Measurements from ENCODE around the gene RARB.

The RARB gene

GRCh38 chr3:25567388-25567787 lies 139.3 kb downstream of the RARB start:
- no peak overlapping the region for H3K9ac ChIP-seq
- peaks cover 26% of the 10 kb centered on the region for H3K4me1 ChIP-seq
- no peaks in the 10 kb centered on the region for H4K20me1 ChIP-seq
- H3K27ac ChIP-seq, result no peak overlapping the region
- H3K4me2 ChIP-seq, result no peak overlapping the region
- TF ChIP-seq Cebpa-rat (IDR thresholded peaks at IDR 0.05), result no peak
- no peaks in the 10 kb centered on the region for H3K27me3 ChIP-seq
- no peak overlapping the region for H3K4me3 ChIP-seq
- H3K36me3 ChIP-seq, result no peaks in the 10 kb centered on the region
- H3K9me3 ChIP-seq, result no peaks in the 10 kb centered on the region

DNA sequence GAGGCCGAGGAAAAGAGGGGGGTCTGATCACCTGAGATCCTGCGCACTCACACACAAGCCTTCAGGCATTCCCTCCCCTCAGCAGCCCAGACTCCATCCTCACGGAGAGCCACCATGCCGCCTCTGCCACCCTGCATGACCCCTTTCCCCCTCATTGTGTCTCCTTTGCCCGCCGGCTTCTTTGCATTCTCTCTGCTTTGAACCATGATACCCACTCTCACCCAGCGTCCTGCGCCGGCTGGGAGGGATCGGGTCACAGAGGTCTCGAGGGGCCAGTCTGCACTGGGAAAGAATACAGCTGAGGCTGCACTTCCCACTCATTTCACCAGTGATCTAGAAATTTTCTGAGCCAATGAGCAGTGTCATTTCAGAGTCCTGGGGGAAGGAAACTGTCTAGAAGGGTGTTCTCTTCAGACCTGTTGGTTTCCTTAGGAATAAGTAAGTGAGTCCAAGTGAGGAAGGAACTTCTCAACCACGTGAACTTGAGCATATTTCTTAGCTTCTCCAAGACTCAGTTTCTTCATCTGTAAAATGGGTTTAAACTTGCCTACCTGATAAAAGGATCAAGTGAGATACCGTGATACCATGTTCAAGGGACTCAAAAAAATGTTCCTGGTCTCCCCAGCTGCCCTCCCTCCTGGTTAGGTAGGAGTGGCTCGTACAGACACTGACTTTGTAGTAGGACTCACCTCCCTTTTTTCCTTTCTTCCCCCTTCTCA lies 139.9 kb downstream of the RARB start:
- Histone ChIP-seq H4K20me1 (no peaks in the 10 kb centered on the region), H3K36me3 (no peaks in the 10 kb centered on the region), H3K4me2 (peak overlapping the region; percentile 52), H3K27ac (no peak overlapping the region), H3K4me1 (peaks cover 28% of the 10 kb centered on the region), H3K9ac (no peak overlapping the region), H3K9me3 (no peaks in the 10 kb centered on the region), H3K27me3 (no peaks in the 10 kb centered on the region), H3K4me3 (no peak overlapping the region)
- TF ChIP-seq Cebpa-rat (IDR thresholded peaks at IDR 0.05), result no peak

- H3K27me3 ChIP-seq, result no peaks in the 10 kb centered on the region
- H4K20me1 ChIP-seq, result no peaks in the 10 kb centered on the region
- no peak overlapping the region for H3K4me3 ChIP-seq
- H3K9me3 ChIP-seq, result no peaks in the 10 kb centered on the region
- H3K27ac ChIP-seq, result no peak overlapping the region
- H3K9ac ChIP-seq, result no peak overlapping the region
- H3K36me3 ChIP-seq, result no peaks in the 10 kb centered on the region
- TF ChIP-seq Cebpa-rat (IDR thresholded peaks at IDR 0.05), result no peak
- H3K4me1 ChIP-seq, result peaks cover 34% of the 10 kb centered on the region
- peak overlapping the region; percentile 52 for H3K4me2 ChIP-seq
Observed at GRCh38 chr3:25568525-25569078, 140.5 kb downstream of the RARB start.

DNA sequence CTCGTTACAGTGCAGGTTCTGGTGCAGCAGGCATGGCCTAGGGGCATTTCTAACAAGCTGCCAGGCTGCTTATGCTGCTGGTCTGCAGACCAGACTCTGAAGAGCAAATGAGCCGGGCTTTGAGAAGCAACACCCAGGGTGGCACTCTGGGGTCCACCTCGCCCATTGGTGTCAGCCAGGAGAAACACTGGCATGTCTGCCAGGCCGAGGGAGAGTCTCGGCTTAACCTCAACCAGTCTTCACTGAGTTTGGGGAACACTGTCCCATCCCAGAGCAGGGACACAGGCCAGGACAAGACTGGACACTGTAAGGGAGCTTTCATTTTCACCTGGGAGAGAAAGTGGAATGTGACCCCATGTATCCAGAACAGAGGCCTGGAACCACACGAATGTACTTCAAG lies 143.2 kb downstream of the RARB start:
- Histone ChIP-seq H3K9ac (no peak overlapping the region), H4K20me1 (no peaks in the 10 kb centered on the region), H3K4me3 (no peak overlapping the region), H3K27me3 (no peaks in the 10 kb centered on the region), H3K27ac (no peak overlapping the region), H3K4me1 (peaks cover 38% of the 10 kb centered on the region), H3K4me2 (no peak overlapping the region), H3K9me3 (no peaks in the 10 kb centered on the region), H3K36me3 (no peaks in the 10 kb centered on the region)
- TF ChIP-seq Cebpa-rat (IDR thresholded peaks at IDR 0.05), result no peak

DNA sequence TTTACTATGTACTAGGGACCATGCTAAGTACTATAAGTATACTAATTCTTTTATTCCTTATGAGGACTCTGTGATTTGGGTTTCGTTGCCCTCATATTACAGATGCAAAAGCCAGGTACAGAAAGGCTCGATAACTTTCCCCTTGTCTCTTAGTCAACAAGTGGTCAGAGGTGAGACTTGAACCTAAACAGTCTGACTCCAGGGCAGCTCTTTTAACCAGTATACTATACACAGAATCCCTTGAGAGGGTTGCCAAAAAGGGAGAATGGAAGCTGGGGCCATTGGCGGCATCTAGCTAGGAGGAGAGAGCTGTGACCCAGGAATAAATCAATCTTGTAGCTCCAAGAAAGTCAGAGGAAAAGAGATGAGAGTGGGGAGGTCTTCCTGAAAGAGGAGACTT lies 144.3 kb downstream of the RARB start:
- Histone ChIP-seq H3K4me1 (peaks cover 38% of the 10 kb centered on the region), H3K9me3 (no peaks in the 10 kb centered on the region), H3K9ac (no peak overlapping the region), H4K20me1 (no peaks in the 10 kb centered on the region), H3K36me3 (no peaks in the 10 kb centered on the region), H3K4me2 (no peak overlapping the region), H3K27ac (no peak overlapping the region), H3K27me3 (no peaks in the 10 kb centered on the region), H3K4me3 (no peak overlapping the region)
- no peak for TF ChIP-seq Cebpa-rat (IDR thresholded peaks at IDR 0.05)

DNA sequence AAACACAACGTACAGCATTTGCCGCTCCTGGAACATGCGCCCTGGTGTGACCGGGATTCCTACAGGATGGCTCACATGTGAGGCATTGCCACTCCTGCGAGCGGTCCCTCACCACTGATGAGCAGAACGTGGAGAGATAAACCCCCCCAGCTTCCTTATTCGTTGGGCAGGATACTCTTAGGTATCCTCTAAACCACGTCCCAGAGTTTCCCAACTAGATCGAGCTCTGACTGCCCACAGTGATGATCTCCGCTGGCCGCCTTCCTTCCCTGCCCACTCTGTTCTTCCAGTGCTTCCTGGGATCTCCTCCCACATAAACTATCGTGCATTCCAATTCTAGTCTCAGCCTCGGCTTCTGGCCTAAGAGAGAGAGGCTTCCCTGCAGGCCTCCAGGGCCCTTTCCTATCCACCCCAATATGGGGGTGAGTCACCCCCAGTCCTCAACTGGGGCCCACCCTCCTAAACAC lies 144.9 kb downstream of the RARB start:
- Histone ChIP-seq H3K36me3 (no peaks in the 10 kb centered on the region), H4K20me1 (no peaks in the 10 kb centered on the region), H3K9ac (no peak overlapping the region), H3K27ac (no peak overlapping the region), H3K9me3 (no peaks in the 10 kb centered on the region), H3K4me3 (no peak overlapping the region), H3K4me2 (peak overlapping the region; percentile 24; the same call in 1 of the 2 replicates), H3K27me3 (no peaks in the 10 kb centered on the region), H3K4me1 (peaks cover 38% of the 10 kb centered on the region)
- TF ChIP-seq Cebpa-rat (IDR thresholded peaks at IDR 0.05), result no peak

DNA sequence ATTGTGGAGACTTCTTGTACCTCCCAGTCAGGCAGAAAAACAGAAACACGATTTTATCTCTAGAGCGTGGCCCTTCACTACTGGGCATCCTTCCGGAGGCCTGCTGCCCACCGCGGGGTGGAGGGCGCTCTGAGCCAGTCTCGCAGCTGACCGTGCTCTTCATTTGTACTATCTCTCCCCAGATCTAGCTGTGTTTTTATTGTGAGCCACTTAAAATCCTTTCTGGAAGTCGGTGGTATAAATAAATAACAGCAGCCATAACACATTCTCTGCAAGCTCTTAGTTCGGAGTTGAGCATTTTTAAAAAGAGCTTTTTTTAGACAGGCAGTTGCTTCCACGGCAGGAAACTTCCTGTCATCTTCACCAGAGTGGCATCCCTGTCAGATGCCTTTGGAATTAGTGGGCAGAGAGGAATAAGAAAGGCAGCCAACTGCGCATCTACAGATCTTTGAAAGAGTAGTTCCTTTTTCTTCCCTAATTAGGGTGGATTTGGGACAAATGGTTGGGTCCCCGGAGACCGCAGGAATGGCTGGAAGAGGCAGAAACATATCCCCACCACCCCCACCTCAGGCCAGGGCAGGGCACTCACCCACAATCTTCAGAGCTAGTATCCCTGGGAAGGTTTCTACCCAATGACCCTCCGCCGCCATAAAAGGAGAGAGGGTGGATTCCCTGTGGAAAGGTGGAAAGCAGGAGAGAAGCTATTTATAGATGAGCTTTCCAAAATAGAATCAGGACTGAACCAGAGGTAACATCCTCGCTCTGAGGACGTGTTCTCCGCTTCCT lies 145.5 kb downstream of the RARB start:
- Histone ChIP-seq H3K9me3 (no peaks in the 10 kb centered on the region), H3K4me3 (no peak overlapping the region), H3K27ac (no peak overlapping the region), H3K36me3 (no peaks in the 10 kb centered on the region), H3K4me1 (peaks cover 33% of the 10 kb centered on the region), H3K4me2 (peak overlapping the region; percentile 24; the same call in 1 of the 2 replicates), H3K27me3 (no peaks in the 10 kb centered on the region), H3K9ac (no peak overlapping the region), H4K20me1 (no peaks in the 10 kb centered on the region)
- no peak for TF ChIP-seq Cebpa-rat (IDR thresholded peaks at IDR 0.05)

GRCh38 chr3:25574172-25574765 lies 146.2 kb downstream of the RARB start:
- Histone ChIP-seq H3K4me3 (no peak overlapping the region), H3K9ac (no peak overlapping the region), H3K36me3 (no peaks in the 10 kb centered on the region), H3K4me1 (peaks cover 26% of the 10 kb centered on the region), H4K20me1 (no peaks in the 10 kb centered on the region), H3K4me2 (no peak overlapping the region), H3K27ac (no peak overlapping the region), H3K27me3 (no peaks in the 10 kb centered on the region), H3K9me3 (no peaks in the 10 kb centered on the region)
- no peak for TF ChIP-seq Cebpa-rat (IDR thresholded peaks at IDR 0.05)

- no peak overlapping the region for H3K27ac ChIP-seq
- no peak for TF ChIP-seq Cebpa-rat (IDR thresholded peaks at IDR 0.05)
Observed at GRCh38 chr3:25575001-25575400, 146.9 kb downstream of the RARB start.

More at GRCh38 chr3:25575001-25575400, 146.9 kb downstream of the RARB start:
- H3K4me3 ChIP-seq, result no peak overlapping the region
- no peaks in the 10 kb centered on the region for H3K27me3 ChIP-seq
- no peak overlapping the region for H3K4me2 ChIP-seq
- no peaks in the 10 kb centered on the region for H4K20me1 ChIP-seq
- H3K9me3 ChIP-seq, result no peaks in the 10 kb centered on the region
- H3K4me1 ChIP-seq, result peaks cover 18% of the 10 kb centered on the region
- H3K9ac ChIP-seq, result no peak overlapping the region
- H3K36me3 ChIP-seq, result no peaks in the 10 kb centered on the region

Measured in BLaER1 (cell line).